Measurements from ENCODE around the gene ACTA2. TPM values are rescaled to one million over a fixed set of nuclear protein-coding genes. Genes with fewer than 3 reads are reported as not detected.

Gene ACTA2
- polyA plus RNA-seq, 12 donors, result 197 to 298 (median 223) TPM; not detected in 1

- no peak for DNase-seq
These were observed 29.1 kb downstream of the ACTA2 start for GRCh38 chr10:88923520-88923919.

GRCh38 chr10:88922041-88922440 is 30.5 kb downstream of the ACTA2 start:
- DNase-seq, result no peak

- no peak for DNase-seq
These were observed 31.5 kb downstream of the ACTA2 start for GRCh38 chr10:88920986-88921593.

GRCh38 chr10:88920198-88920597 is 32.4 kb downstream of the ACTA2 start:
- DNase-seq, result no peak

GRCh38 chr10:88919041-88919440 is 33.5 kb downstream of the ACTA2 start:
- no peak for DNase-seq

- DNase-seq, result no peak
These were observed 34.2 kb downstream of the ACTA2 start for GRCh38 chr10:88918191-88918905.

- DNase-seq, result no peak
These were observed 35.6 kb downstream of the ACTA2 start for GRCh38 chr10:88916986-88917385.

GRCh38 chr10:88916231-88916630 is 36.3 kb downstream of the ACTA2 start:
- no peak for DNase-seq

- DNase-seq, result no peak
These were observed 36.8 kb downstream of the ACTA2 start for GRCh38 chr10:88915781-88916180.

GRCh38 chr10:88913788-88914187 is 38.8 kb downstream of the ACTA2 start:
- no peak for DNase-seq

- no peak for DNase-seq
These were observed 39.4 kb downstream of the ACTA2 start for GRCh38 chr10:88913127-88913526.

- no peak for DNase-seq
These were observed 40.7 kb downstream of the ACTA2 start for GRCh38 chr10:88911851-88912250.

- no peak for DNase-seq
These were observed 41.5 kb downstream of the ACTA2 start for GRCh38 chr10:88911116-88911515.

GRCh38 chr10:88908194-88908593 is 44.4 kb downstream of the ACTA2 start:
- DNase-seq, result no peak

- DNase-seq, result no peak
These were observed 45.7 kb downstream of the ACTA2 start for GRCh38 chr10:88906921-88907320.

GRCh38 chr10:88903715-88904114 is 48.9 kb downstream of the ACTA2 start:
- DNase-seq, result no peak

- no peak for DNase-seq
These were observed 50.4 kb downstream of the ACTA2 start for GRCh38 chr10:88901984-88902789.

GRCh38 chr10:88901206-88901983 is 51.2 kb downstream of the ACTA2 start:
- no peak for DNase-seq

- no peak for DNase-seq
These were observed 52.7 kb downstream of the ACTA2 start for GRCh38 chr10:88899886-88900285.

GRCh38 chr10:88898727-88899126 is 53.8 kb downstream of the ACTA2 start:
- DNase-seq, result no peak

- DNase-seq, result peak; percentile 66
These were observed 55.3 kb downstream of the ACTA2 start for GRCh38 chr10:88896994-88897853.

Data from muscle of arm (tissue), 12 donors.